Fibroblast of lung (primary cell): ENCODE results near the gene ATXN1. TPM values are rescaled to one million over a fixed set of nuclear protein-coding genes. Genes with fewer than 3 reads are reported as not detected.

Source experiments
- DNase-seq, 2 donors: peaks; one replicate each; pipeline versions ENCODE4 v3.0.0 to v3.0.0-alpha.2; 2010; ENCODE audit warnings: low read depth in 2 of 2
- H2AFZ ChIP-seq: 2 replicates; pipeline ENCODE4 v1.5.1; 2012; ENCODE audit warnings: low read length, control low read depth, inconsistent platforms
- H3K27ac ChIP-seq: 2 replicates; pipeline ENCODE4 v1.5.1; 2011; ENCODE audit warnings: low read length, control low read depth; ENCODE audit not compliant: insufficient read depth
- H3K27me3 ChIP-seq: 2 replicates; pipeline ENCODE4 v1.5.1; 2011; ENCODE audit warnings: mild to moderate bottlenecking, low read length; ENCODE audit not compliant: control insufficient read depth, insufficient read depth
- H3K36me3 ChIP-seq: 2 replicates; pipeline ENCODE4 v1.5.1; 2011; ENCODE audit warnings: low read length; ENCODE audit not compliant: control insufficient read depth, insufficient read depth
- H3K4me1 ChIP-seq: 2 replicates; pipeline ENCODE4 v1.5.1; 2011; ENCODE audit warnings: low read length; ENCODE audit not compliant: control insufficient read depth, insufficient read depth; ENCODE audit errors: extremely low read depth
- H3K4me2 ChIP-seq: 2 replicates; pipeline ENCODE4 v1.5.1; 2011; ENCODE audit warnings: low read length, control low read depth; ENCODE audit not compliant: insufficient read depth; ENCODE audit errors: extremely low read depth
- H3K4me3 ChIP-seq, 4 experiments: fragments of 200-600 bp in 1 of 4; sonication (generic) in 1 of 4; replicated peaks in 1 of 4; 2 replicates each; pipeline ENCODE4 v1.5.1; 2011 to 2016; ENCODE audit warnings: low read length in 4 of 4, low read depth in 3 of 4, mild to moderate bottlenecking in 3 of 4, control low read depth in 2 of 4, inconsistent platforms in 1 of 4, mixed read lengths in 1 of 4; ENCODE audit not compliant: insufficient read depth in 1 of 4; ENCODE audit errors: control extremely low read depth in 1 of 4
- H3K79me2 ChIP-seq: 2 replicates; pipeline ENCODE4 v1.5.1; 2012; ENCODE audit warnings: mild to moderate bottlenecking, low read length, inconsistent platforms; ENCODE audit not compliant: control insufficient read depth, insufficient read depth
- H3K9ac ChIP-seq: 2 replicates; pipeline ENCODE4 v1.5.1; 2011; ENCODE audit warnings: mild to moderate bottlenecking, low read length, control low read depth; ENCODE audit not compliant: insufficient read depth
- H3K9me3 ChIP-seq: 2 replicates; pipeline ENCODE4 v1.5.1; 2012; ENCODE audit warnings: low read depth, low read length; ENCODE audit not compliant: control insufficient read depth, insufficient read depth
- H4K20me1 ChIP-seq: 2 replicates; pipeline ENCODE4 v1.5.1; 2011; ENCODE audit warnings: low read length; ENCODE audit not compliant: control insufficient read depth, insufficient read depth; ENCODE audit errors: extremely low read depth
- CTCF ChIP-seq, 2 donors: IDR thresholded peaks in 1 of 2; conservative IDR thresholded peaks in 1 of 2; 1 replicate in 1 of 2; 2 replicates in 1 of 2; pipeline ENCODE4 v1.5.1; 2011 to 2012; ENCODE audit warnings: low read length in 2 of 2, control low read depth in 1 of 2, inconsistent platforms in 1 of 2, low read depth in 1 of 2, mild to moderate bottlenecking in 1 of 2
- EZH2 ChIP-seq: IDR thresholded peaks from 2 replicates; pipeline ENCODE4 v1.5.1; 2012; ENCODE audit warnings: low read length, control low read depth, mild to moderate bottlenecking; ENCODE audit errors: missing control alignments
- polyA plus RNA-seq, 2 donors: library from polyadenylated mRNA; depleted of rRNA in 1 of 2; stranded (reverse) in 1 of 2; unstranded in 1 of 2; fragments of >200 nt; gene quantifications; 2 replicates each; pipeline ENCODE4 v1.2.1, GENCODE V29; 2011 to 2012; ENCODE audit warnings: missing spikeins in 1 of 2
- total RNA-seq: library from RNA; depleted of rRNA; stranded (reverse); fragments of >200 nt; gene quantifications from 2 replicates; pipeline ENCODE4 v1.2.1, GENCODE V29; 2014

ATXN1 gene
- total and polyA plus RNA-seq, 2 donors (not counting 1 experiment from before 2014, with no cell fraction given), result 15.8 to 40.5 TPM

DNA sequence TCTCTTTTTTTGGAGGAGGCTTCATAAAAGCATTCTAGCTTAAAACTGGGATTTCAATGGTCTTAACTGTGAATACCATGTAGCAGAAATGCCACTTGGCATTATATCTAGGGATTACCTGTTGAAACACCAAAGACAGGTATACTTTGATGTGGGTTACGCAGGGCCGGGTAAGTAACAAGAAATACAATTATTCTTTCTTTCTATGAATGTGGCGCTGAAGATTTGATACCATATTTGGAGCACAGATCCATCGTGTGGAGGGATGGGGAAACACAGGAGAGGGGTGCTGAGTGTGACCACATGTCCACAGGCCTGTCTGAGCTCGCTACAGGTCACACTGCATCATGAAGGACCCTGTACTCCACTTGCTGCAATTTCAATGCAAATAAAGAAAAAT is 265.1 kb downstream of the ATXN1 start:
- Histone ChIP-seq H3K4me3 (no peak overlapping the region), H4K20me1 (no peaks in the 10 kb centered on the region), H3K79me2 (no peaks in the 10 kb centered on the region), H3K27ac (no peak overlapping the region), H3K4me2 (no peak overlapping the region), H3K27me3 (no peaks in the 10 kb centered on the region), H3K9ac (no peak overlapping the region), H2AFZ (no peak overlapping the region), H3K9me3 (no peaks in the 10 kb centered on the region), H3K36me3 (no peaks in the 10 kb centered on the region), H3K4me1 (peaks cover 7% of the 10 kb centered on the region)
- no peak for TF ChIP-seq CTCF (conservative IDR thresholded peaks at IDR 0.05 in 1 of 2, IDR thresholded peaks at IDR 0.05 in 1 of 2; ENCODE audit: low read depth in 1 of 2, low read length in 2 of 2)
- no peak for TF ChIP-seq EZH2
- no peak for DNase-seq

- no peak overlapping the region for H3K27ac ChIP-seq
- H2AFZ ChIP-seq, result no peak overlapping the region
- no peak for TF ChIP-seq EZH2
- no peak for TF ChIP-seq CTCF (conservative IDR thresholded peaks at IDR 0.05 in 1 of 2, IDR thresholded peaks at IDR 0.05 in 1 of 2; ENCODE audit: low read depth in 1 of 2, low read length in 2 of 2)
- H3K36me3 ChIP-seq, result no peaks in the 10 kb centered on the region
- no peak overlapping the region for H3K4me3 ChIP-seq
- no peak overlapping the region for H3K9ac ChIP-seq
- H3K4me1 ChIP-seq, result peaks cover 7% of the 10 kb centered on the region
- no peaks in the 10 kb centered on the region for H4K20me1 ChIP-seq
- H3K79me2 ChIP-seq, result no peaks in the 10 kb centered on the region
- no peak overlapping the region for H3K4me2 ChIP-seq
- peak in 1 of 2 donors; percentile 69 for DNase-seq
- no peaks in the 10 kb centered on the region for H3K9me3 ChIP-seq
- no peaks in the 10 kb centered on the region for H3K27me3 ChIP-seq
Measured at GRCh38 chr6:16494793-16495192, 266.5 kb downstream of the ATXN1 start.

GRCh38 chr6:16493802-16494201 is 267.5 kb downstream of the ATXN1 start:
- H3K27ac ChIP-seq, result no peak overlapping the region
- no peak overlapping the region for H2AFZ ChIP-seq
- H3K4me3 ChIP-seq, result no peak overlapping the region
- H3K79me2 ChIP-seq, result no peaks in the 10 kb centered on the region
- H3K9ac ChIP-seq, result no peak overlapping the region
- H3K36me3 ChIP-seq, result no peaks in the 10 kb centered on the region
- no peak for TF ChIP-seq EZH2
- TF ChIP-seq CTCF (conservative IDR thresholded peaks at IDR 0.05 in 1 of 2, IDR thresholded peaks at IDR 0.05 in 1 of 2; ENCODE audit: low read depth in 1 of 2, low read length in 2 of 2), result no peak
- no peak for DNase-seq
- no peaks in the 10 kb centered on the region for H3K27me3 ChIP-seq
- H3K4me2 ChIP-seq, result no peak overlapping the region
- no peaks in the 10 kb centered on the region for H4K20me1 ChIP-seq
- H3K4me1 ChIP-seq, result peaks cover 7% of the 10 kb centered on the region
- no peaks in the 10 kb centered on the region for H3K9me3 ChIP-seq
